ENCODE measurements around the gene ULK1.

The ULK1 gene

GRCh38 chr12:131908092-131909080 is 14.0 kb downstream of the ULK1 start:
- DNase-seq (ENCODE audit: low read depth in 2 of 2) = no peak

- DNase-seq (ENCODE audit: low read depth in 2 of 2) = no peak
Observed at GRCh38 chr12:131909081-131909751, 14.8 kb downstream of the ULK1 start.

DNA sequence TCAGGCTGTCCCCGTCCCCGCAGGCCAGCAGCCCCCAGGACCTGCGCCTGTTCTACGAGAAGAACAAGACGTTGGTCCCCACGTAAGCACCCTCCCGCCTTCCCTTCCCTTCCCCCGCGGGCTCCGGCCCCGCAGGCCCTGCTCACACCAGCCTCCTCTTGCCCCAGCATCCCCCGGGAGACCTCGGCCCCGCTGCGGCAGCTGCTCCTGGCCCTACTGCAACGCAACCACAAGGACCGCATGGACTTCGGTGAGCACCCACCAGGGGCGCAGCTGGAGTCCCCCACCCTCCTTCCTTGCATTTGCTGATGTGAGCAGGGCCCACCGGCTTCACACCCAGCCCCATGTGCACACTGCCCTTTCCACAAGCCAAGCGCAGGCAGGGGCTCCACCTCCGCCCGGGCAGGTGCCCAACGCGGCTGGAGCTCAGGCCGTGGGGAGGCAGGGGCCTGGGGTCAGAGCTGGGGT is 15.4 kb downstream of the ULK1 start:
- no peak for DNase-seq (ENCODE audit: low read depth in 2 of 2)

DNA sequence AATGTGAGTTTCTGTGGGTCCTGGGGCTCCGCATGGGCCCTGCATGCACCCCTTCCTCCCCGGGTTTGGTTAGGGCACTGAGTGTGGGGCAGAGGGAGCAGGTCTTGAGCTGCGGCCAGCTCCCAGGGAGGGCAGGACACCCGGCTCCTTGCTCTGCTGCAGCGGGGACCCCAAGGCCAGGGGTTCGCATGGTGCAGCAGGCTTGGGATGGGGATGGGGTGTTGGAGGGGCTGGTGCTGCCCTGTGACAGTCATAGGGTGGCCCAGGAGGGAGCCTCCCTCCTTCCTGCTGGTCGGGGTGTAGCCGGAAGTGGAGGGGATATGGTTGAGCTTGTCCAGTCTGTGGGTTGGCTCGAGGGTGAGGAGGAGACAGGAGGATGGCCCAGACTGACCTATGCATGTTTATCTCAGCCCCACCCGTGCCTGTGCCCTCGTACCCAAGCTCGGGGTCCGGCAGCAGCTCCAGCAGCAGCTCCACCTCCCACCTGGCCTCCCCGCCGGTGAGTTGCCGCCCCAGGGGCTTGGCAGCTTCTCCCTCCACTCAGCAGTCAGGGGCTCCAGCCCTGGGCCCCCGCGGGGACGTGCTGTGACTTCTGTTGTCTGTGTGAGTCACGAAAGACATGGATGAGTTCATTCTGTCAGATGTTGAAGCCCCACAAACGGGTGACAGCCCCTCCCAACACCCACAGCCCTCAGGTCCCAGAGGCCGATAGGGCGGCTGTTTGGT is 16.0 kb downstream of the ULK1 start:
- DNase-seq (ENCODE audit: low read depth in 2 of 2) = no peak

DNA sequence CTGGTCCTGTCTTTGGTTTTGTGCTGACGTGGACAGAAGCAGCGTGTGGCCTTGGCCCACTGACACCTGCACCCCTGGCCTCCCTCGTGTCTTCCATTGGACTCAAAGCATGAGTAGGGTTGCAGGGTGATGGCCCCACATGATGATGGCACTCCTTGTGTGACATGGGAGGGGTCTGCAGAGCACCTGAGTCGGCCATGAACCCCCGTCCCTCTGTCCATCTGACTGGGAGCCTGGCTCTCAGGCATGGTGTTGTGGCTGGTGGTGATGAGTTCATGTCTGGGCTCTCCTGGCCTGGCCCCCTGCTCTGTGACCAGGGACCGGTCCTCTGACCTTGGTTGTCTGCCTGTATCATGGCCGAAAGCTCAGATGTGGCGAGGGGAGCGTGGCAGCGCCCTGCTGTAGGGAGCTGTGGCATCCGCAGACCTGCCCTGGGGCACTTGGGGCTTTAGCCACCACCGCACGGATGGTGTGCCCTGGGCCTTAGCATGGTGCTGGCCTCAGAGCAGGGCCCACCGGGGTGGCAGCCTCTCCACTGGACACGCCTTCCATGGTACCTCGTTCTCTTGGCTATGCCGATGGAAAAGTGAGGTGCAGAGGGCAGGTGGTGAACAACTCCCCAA is 16.7 kb downstream of the ULK1 start:
- no peak for DNase-seq (ENCODE audit: low read depth in 2 of 2)

DNA sequence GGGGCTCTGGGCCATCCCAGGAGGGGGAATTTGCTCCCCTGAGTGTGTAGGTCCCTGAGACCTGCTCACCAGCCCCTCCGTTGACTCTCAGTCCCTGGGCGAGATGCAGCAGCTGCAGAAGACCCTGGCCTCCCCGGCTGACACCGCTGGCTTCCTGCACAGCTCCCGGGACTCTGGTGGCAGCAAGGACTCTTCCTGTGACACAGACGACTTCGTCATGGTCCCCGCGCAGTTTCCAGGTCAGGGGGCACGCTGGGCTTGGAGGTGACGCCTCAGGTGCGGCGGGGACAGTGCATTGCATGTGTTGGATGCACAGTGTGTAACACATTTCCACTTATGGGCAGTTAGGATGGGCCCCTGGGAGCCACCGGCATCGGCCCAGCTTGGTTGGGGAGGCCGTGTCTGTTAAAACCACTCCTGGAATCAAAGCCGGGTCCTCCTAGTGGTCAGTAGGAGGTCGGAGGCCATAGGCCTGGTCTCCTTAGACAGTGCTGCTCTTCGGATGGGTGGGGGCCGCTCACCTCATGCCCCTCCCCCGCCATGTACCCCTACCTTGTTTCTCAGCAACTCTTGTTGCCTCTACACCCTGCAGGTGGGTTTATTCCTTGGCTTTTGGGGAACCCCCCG is 17.5 kb downstream of the ULK1 start:
- DNase-seq (ENCODE audit: low read depth in 2 of 2) = no peak

- no peak for DNase-seq (ENCODE audit: low read depth in 2 of 2)
Observed at GRCh38 chr12:131912518-131913274, 18.3 kb downstream of the ULK1 start.

DNA sequence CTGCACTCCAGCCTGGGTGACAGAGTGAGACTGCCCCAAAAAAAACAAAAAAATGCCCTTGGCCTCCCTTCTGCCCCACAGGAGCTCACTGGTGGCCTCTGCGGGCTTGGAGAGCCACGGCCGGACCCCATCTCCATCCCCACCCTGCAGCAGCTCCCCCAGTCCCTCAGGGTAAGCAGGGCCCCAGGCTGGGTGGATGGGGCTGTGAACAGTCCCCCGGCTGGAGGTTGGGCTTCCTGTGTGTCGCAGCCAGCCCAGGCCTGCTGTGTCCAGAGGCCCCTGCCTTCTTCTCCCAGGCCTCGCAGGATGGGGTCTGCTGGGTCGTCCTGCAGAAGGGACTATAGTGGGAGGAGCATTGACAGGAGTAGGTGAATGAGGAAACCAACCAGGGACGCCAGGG is 19.2 kb downstream of the ULK1 start:
- no peak for DNase-seq (ENCODE audit: low read depth in 2 of 2)

- no peak for DNase-seq (ENCODE audit: low read depth in 2 of 2)
Observed at GRCh38 chr12:131914179-131914702, 19.8 kb downstream of the ULK1 start.

DNA sequence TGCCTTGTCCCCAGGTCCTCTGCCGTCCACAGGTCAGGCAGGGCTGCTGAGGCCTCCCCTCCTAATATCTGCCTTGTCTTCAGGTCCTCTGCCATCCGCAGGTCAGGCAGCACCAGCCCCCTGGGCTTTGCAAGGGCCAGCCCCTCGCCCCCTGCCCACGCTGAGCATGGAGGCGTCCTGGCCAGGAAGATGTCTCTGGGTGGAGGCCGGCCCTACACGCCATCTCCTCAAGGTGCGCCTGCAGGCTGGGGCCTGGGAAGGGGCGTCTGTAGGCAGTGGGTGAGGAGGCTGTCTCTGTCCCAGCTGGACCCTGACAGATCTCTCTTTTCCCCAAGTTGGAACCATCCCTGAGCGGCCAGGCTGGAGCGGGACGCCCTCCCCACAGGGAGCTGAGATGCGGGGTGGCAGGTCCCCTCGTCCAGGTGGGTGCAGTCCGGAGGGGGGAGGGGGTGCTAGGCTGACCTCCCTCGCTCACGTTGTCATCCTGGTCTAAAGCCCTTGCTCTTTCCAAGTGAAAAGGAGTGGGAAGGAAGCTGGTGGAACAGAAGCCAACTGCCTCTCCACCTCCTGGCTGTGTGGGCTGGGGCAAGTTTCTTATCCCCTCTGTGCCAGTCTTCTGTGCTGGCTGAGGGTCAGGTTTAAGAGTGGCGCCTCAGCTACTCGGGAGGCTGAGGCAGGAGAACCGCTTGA is 20.7 kb downstream of the ULK1 start:
- no peak for DNase-seq (ENCODE audit: low read depth in 2 of 2)

GRCh38 chr12:131915823-131916222 is 21.4 kb downstream of the ULK1 start:
- DNase-seq (ENCODE audit: low read depth in 2 of 2) = no peak

DNA sequence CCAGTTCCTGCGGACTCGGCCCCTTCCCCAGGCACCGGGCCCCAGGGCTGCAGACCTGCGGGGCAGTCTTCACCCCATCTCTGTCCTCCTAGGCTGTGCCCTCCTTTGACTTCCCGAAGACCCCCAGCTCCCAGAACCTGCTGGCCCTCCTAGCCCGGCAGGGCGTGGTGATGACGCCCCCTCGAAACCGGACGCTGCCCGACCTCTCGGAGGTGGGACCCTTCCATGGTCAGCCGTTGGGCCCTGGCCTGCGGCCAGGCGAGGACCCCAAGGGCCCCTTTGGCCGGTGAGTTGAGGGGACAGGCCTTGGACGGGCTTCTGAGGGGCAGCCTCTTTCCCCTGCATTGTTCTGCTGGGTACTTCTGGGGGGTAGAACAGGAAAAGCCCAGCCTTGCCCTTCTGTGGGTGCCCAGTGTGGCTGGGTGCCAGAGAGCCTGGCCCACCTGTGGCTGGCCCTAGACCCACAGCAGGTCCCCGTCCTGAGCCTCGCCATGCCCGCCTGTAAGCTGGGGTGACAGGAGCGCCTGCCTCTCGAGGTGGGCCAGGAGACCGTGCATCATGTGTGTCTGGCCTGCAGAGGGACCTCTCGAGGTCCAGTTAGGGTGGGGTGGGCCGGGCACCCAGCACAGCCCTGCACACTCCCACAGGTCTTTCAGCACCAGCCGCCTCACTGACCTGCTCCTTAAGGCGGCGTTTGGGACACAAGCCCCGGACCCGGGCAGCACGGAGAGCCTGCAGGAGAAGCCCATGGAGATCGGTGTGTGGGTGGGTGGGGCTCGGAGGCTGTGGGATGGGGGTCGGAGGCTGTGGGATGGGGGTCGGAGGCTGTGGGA is 22.1 kb downstream of the ULK1 start:
- DNase-seq (ENCODE audit: low read depth in 2 of 2) = no peak

DNA sequence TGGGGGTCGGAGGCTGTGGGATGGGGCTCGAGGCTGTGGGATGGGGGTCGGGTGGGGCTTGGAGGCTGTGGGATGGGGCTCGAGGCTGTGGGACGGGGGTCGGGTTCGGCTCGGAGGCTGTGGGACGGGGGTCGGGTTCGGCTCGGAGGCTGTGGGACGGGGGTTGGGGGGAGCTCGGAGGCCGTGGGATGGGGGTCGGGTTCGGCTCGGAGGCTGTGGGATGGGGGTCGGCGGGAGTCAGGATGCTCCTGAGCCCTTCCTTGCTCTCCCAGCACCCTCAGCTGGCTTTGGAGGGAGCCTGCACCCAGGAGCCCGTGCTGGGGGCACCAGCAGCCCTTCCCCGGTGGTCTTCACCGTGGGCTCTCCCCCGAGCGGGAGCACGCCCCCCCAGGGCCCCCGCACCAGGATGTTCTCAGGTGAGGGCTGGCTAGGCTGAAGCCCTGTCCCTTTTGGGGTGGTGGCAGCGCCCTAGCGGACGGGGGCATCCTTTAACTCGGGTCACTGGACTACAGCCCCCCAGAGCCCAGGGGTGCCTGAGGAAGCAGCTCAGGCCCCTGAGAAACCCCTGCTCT is 22.8 kb downstream of the ULK1 start:
- no peak for DNase-seq (ENCODE audit: low read depth in 2 of 2)

GRCh38 chr12:131917711-131918306 is 23.4 kb downstream of the ULK1 start:
- DNase-seq (ENCODE audit: low read depth in 2 of 2) = no peak

GRCh38 chr12:131918311-131919050 is 24.1 kb downstream of the ULK1 start:
- DNase-seq (ENCODE audit: low read depth in 2 of 2) = no peak

DNA sequence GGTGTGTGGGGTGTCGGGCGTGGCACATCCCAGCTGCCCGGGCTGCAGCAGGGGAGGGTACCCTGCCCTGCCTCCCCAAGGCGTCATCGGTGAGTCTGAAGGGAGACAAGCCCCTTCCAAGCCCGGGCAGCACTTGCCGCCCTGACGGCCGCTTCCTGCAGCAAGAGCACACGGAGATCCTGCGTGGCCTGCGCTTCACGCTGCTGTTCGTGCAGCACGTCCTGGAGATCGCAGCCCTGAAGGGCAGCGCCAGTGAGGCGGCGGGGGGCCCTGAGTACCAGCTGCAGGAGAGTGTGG is 24.6 kb downstream of the ULK1 start:
- no peak for DNase-seq (ENCODE audit: low read depth in 2 of 2)

DNA sequence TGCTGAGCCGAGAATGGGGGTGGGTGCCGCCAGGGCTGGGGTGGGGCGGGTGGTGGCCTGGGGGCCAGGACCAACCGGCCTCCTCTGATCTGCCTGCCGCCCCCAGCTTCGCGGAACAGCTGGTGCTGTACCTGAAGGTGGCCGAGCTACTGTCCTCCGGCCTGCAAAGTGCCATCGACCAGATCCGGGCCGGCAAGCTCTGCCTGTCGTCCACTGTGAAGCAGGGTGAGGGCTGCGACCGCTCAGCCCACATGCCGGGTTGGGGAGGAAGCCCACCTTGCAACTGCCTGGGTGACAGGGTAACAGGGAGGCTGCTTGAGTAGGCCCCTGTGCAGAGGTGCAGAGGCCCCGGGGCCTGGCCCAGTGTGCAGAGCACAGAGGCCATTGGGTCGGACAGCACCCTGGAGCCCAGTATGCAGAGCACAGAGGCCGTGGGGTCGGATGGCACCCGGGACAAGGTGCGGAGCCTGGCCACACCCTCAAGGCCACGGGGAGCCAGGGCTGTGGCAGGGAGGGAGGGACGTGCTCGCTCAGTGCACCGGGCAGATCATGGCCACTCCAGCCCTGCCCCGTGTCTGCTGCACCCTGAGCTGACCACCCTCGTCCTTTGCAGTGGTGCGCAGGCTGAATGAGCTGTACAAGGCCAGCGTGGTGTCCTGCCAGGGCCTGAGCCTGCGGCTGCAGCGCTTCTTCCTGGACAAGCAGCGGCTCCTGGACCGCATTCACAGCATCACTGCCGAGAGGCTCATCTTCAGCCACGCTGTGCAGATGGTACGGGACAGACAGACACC is 25.1 kb downstream of the ULK1 start:
- DNase-seq (ENCODE audit: low read depth in 2 of 2) = no peak
